CD4-positive, alpha-beta T cell (primary cell): ENCODE data around the gene ATP5MC2. TPM values are rescaled to one million over a fixed set of nuclear protein-coding genes. Genes with fewer than 3 reads are reported as not detected.

ENCODE experiments used
- ATAC-seq: fragments of 200-7000 bp; cut with Tn5 transposase; one replicate; pipeline ENCODE4 v1.10.0; 2022; ENCODE audit warnings: mild to moderate bottlenecking; ENCODE audit not compliant: poor library complexity
- CTCF ChIA-PET: fragments of 350-600 bp; sonication (Branson Sonifier 250); formaldehyde crosslinking; loops from one replicate; lab custom pipeline; 2021; ENCODE audit warnings: antibody characterized with exemption, inconsistent platforms; lab: Charles Lee
- POLR2A ChIA-PET: fragments of 350-600 bp; sonication (Branson Sonifier 250); formaldehyde crosslinking; loops from one replicate; lab custom pipeline; 2021; ENCODE audit warnings: antibody characterized with exemption, inconsistent platforms; lab: Charles Lee
- DNase-seq, 14 experiments: peaks; one replicate each; pipeline ENCODE4 v3.0.0-alpha.2; 2013 to 2020; ENCODE audit warnings: mixed read lengths in 2 of 14
- H3K27ac ChIP-seq, 2 donors: one replicate each; pipeline versions ENCODE4 v1.5.1 to v1.7.0; 2013; ENCODE audit warnings: low read length in 2 of 2, low read depth in 1 of 2, mild to moderate bottlenecking in 1 of 2
- H3K27me3 ChIP-seq, 2 experiments: 1 replicate in 1 of 2; 2 replicates in 1 of 2; pipeline versions ENCODE4 v1.6.1 to v1.7.0; 2013; ENCODE audit warnings: low read length in 2 of 2, control low read depth in 1 of 2, mild to moderate bottlenecking in 1 of 2, moderate library complexity in 1 of 2; ENCODE audit not compliant: insufficient read depth in 2 of 2, control insufficient read depth in 1 of 2
- H3K36me3 ChIP-seq: one replicate; pipeline ENCODE4 v1.6.1; 2013; ENCODE audit warnings: low read length, control low read depth; ENCODE audit not compliant: insufficient read depth
- H3K4me1 ChIP-seq: one replicate; pipeline ENCODE4 v1.6.1; 2013; ENCODE audit warnings: low read length, control low read depth; ENCODE audit not compliant: insufficient read depth
- H3K4me3 ChIP-seq: one replicate; pipeline ENCODE4 v1.5.1; 2013; ENCODE audit warnings: mild to moderate bottlenecking, low read length, moderate library complexity
- H3K9me3 ChIP-seq, 2 experiments: 1 replicate in 1 of 2; 2 replicates in 1 of 2; pipeline versions ENCODE4 v1.6.1 to v1.7.0; 2013; ENCODE audit warnings: low read length in 2 of 2, mild to moderate bottlenecking in 2 of 2, control low read depth in 1 of 2, moderate library complexity in 1 of 2; ENCODE audit not compliant: control insufficient read depth in 1 of 2, insufficient read depth in 1 of 2
- H3K27ac Mint-ChIP-seq: one replicate; pipeline ENCODE4 v1.8.0; 2020; ENCODE audit warnings: mixed read lengths
- H3K27me3 Mint-ChIP-seq: one replicate; pipeline ENCODE4 v1.8.0; 2021; ENCODE audit warnings: mixed read lengths
- H3K36me3 Mint-ChIP-seq: one replicate; pipeline ENCODE4 v1.8.0; 2021; ENCODE audit warnings: low read depth, mixed read lengths
- H3K4me1 Mint-ChIP-seq: one replicate; pipeline ENCODE4 v1.8.0; 2021; ENCODE audit warnings: low read depth, mixed read lengths
- H3K4me3 Mint-ChIP-seq: one replicate; pipeline ENCODE4 v1.8.0; 2020; ENCODE audit warnings: mild to moderate bottlenecking, mixed read lengths
- H3K9me3 Mint-ChIP-seq: one replicate; pipeline ENCODE4 v1.8.0; 2020; ENCODE audit warnings: mixed read lengths
- CTCF ChIP-seq: fragments of 200-600 bp; IDR thresholded peaks from one replicate; pipeline ENCODE4 v1.8.0; 2022; ENCODE audit warnings: antibody characterized with exemption, mild to moderate bottlenecking
- intact Hi-C, 2 experiments: fragments of 100-400 bp; cut with DNase I in 1 of 2; cut with micrococcal nuclease in 1 of 2; formaldehyde crosslinking; loops; one replicate each; pipeline versions ENCODE4 v1.15.1 to v1.9.0; 2023 to 2025; cut with DNase I, micrococcal nuclease
- total RNA-seq, 174 experiments: library from RNA in 2 of 174; stranded (reverse) in 2 of 174; gene quantifications; one replicate each; pipeline ENCODE4 v1.2.3 and lab custom pipeline; 2021 to 2026

ATP5MC2 gene
- total RNA-seq, 2 experiments from 2014 or later: 235 to 245 TPM

- Mint-ChIP-seq H3K4me1 (peaks cover 32% of the 10 kb centered on the region), H3K27me3 (no peaks in the 10 kb centered on the region), H3K4me3 (peak overlapping the region; percentile 79), H3K27ac (peak overlapping the region; percentile 72), H3K9me3 (no peaks in the 10 kb centered on the region), H3K36me3 (peaks cover 32% of the 10 kb centered on the region)
- DNase-seq: no peak
- no peak overlapping the region for H3K27ac ChIP-seq
- POLR2A ChIA-PET: interaction anchor here (0.7 to 2.0 kb wide), 3 partner anchors 9 to 58 kb away, joined by 3 to 9 read pairs (median 4); partner anchors contain the start of genes ATF7 and ATP5MC2
- H3K4me1 ChIP-seq: peaks cover 20% of the 10 kb centered on the region
- CTCF ChIA-PET: no interaction called here
- H3K4me3 ChIP-seq: peak overlapping the region; percentile 40
- no peaks in the 10 kb centered on the region for H3K9me3 ChIP-seq
- ATAC-seq: no peak
- peaks cover 11% of the 10 kb centered on the region for H3K36me3 ChIP-seq
- intact Hi-C loops: loop anchor here in 1 of 2 experiments (2.0 kb wide), 1 partner anchor 15 kb away; no protein-coding TSS in a partner anchor
- H3K27me3 ChIP-seq: no peaks in the 10 kb centered on the region
- TF ChIP-seq CTCF: no peak
Observed at GRCh38 chr12:53617700-53618099, 58.2 kb downstream of the ATP5MC2 start.

GRCh38 chr12:53616950-53617349 lies 58.9 kb downstream of the ATP5MC2 start:
- intact Hi-C loops: no loop called here
- Mint-ChIP-seq H3K4me1 (peaks cover 31% of the 10 kb centered on the region), H3K36me3 (peaks cover 32% of the 10 kb centered on the region), H3K27me3 (no peaks in the 10 kb centered on the region), H3K27ac (no peak overlapping the region), H3K9me3 (no peaks in the 10 kb centered on the region), H3K4me3 (no peak overlapping the region)
- Histone ChIP-seq H3K27me3 (no peaks in the 10 kb centered on the region), H3K36me3 (peaks cover 14% of the 10 kb centered on the region), H3K4me1 (peaks cover 20% of the 10 kb centered on the region), H3K27ac (no peak overlapping the region), H3K4me3 (no peak overlapping the region), H3K9me3 (no peaks in the 10 kb centered on the region)
- no peak for TF ChIP-seq CTCF
- ChIA-PET CTCF (no interaction called here), POLR2A (interaction anchor here (0.7 to 2.0 kb wide), 2 partner anchors 9 to 40 kb away, joined by 3 to 9 read pairs; partner anchors contain the start of gene ATF7)
- DNase-seq (no peak), ATAC-seq (no peak)

Other genes with a start within 250 kb of the ATP5MC2 start
- 100 to 1,000 TPM; 133 to 142 TPM for gene PRR13, start 234.3 kb downstream of the ATP5MC2 start, total RNA-seq
- 1,000 to 10,000 TPM; 1,331 to 1,359 TPM for gene PCBP2, start 224.0 kb downstream of the ATP5MC2 start, total RNA-seq
- 10 to 100 TPM; 12.6 to 15.2 TPM for gene MAP3K12, start 176.6 kb downstream of the ATP5MC2 start, total RNA-seq
- gene TARBP2, start 174.8 kb downstream of the ATP5MC2 start, total RNA-seq: 10 to 100 TPM; 21.7 to 22.4 TPM
- not detected for gene NPFF, start 168.6 kb downstream of the ATP5MC2 start, total RNA-seq
- 10 to 100 TPM; 13.3 to 14.3 TPM for gene ATF7, start 49.7 kb downstream of the ATP5MC2 start, total RNA-seq
- 10 to 100 TPM; 66.8 to 69.3 TPM for gene CALCOCO1, start 51.4 kb upstream of the ATP5MC2 start, total RNA-seq
- gene CISTR, start 75.9 kb upstream of the ATP5MC2 start, total RNA-seq: not detected